Measurements from ENCODE around the gene TTC33.
"Not testable (repeated sequence)": the region's sequence is repeated elsewhere in the genome, so short reads cannot be mapped to it uniquely, and the experiment has no call there.

The TTC33 gene

DNA sequence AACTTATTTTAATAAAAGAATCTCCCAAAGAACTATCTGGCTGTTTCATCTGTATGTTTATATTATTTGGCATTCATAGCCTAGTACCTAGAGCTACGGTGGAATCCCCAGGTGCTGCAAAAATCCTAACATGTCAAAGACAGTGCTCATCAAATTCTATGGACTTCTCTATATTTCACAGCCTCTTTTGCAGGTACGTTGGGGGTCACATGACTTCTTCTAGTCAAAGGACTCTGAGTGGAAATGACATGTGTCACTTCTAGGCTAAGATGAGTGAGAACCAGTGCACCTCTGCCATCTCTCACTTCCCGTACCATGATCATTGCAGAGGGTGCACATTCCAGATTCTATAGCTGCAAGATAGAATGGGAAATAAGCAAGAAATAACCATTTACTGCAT is 148.6 kb downstream of the TTC33 start:
- no peak for DNase-seq (ENCODE audit: low spot score)

DNA sequence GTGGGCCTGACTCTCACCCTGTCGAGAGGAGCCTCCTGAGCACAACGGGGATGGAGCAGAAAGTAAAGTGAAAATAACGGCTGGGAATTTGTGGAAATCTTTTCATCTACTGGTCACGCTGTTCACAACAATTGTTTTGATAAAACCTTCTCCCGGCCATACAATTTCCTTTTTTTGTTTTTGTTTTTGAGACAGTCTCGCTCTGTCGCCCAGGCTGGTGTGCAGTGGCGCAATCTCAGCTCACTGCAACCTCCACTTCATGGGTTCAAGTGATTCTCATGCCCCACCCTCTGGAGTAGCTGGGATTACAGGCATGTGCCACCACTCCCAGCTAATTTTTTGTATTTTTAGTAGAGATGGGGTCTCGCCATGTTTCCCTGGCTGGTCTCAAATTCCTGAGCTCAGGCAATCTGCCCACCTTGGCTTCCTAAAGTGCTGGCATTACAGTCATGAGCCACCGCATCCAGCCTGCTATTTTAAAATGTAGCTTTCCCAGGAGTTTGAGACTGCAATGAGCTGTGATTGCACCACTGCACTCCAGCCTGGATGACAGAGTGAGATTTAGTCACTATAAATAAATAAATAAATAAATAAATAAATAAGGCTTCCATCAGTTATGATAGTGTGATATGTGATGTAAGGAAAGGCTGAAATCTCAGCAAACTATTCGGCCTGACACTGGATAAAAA is 149.5 kb downstream of the TTC33 start:
- DNase-seq (ENCODE audit: low spot score), result no peak

DNA sequence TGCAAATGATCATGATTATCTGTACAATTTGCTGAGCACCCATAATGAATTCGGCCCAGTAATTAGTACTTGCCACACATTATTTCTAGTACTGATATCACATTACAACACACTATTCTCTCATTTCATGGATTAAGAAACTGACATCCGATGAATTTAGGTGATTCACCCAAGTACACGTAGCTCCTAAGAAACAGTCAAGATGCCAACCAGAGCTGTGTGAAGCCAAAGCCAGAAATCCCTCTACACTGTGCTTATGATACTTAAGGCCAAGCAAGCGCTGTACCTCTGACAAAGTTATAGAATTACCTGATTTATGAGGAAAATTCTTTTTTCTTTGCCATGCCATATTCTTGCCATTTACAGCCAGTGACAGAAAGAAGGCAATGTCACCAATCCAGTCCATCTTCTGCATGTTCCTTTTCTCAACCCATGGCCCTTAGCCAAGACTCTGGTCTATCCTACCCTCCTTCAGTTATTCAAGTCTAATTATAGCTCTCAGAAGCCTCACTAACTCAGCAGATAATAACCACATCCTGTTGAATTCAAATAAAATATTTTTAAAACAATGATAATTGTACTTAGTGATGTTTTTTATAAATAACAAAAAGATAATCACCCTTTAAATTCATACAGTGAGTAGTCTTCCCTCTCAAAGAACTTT is 150.3 kb downstream of the TTC33 start:
- no peak for DNase-seq (ENCODE audit: low spot score)

DNA sequence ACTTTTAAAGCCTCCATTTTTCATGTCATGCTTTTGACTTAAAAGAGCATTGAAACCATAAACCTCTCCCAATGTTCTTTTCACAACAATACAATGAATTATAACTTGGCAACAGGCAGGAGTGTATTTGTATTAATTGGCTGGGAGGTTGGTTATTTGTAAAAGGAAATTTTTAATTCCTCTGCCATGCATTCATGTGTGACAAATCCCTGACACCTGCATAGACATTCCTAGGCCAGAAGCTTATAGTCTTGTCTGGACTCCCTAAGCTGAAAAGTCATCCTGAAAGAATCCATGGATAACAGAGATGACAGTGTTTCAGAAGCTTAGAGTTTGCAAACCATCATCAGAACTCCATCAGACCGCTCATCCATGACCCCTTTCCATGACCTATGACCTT is 152.4 kb downstream of the TTC33 start:
- DNase-seq (ENCODE audit: low spot score), result no peak

DNA sequence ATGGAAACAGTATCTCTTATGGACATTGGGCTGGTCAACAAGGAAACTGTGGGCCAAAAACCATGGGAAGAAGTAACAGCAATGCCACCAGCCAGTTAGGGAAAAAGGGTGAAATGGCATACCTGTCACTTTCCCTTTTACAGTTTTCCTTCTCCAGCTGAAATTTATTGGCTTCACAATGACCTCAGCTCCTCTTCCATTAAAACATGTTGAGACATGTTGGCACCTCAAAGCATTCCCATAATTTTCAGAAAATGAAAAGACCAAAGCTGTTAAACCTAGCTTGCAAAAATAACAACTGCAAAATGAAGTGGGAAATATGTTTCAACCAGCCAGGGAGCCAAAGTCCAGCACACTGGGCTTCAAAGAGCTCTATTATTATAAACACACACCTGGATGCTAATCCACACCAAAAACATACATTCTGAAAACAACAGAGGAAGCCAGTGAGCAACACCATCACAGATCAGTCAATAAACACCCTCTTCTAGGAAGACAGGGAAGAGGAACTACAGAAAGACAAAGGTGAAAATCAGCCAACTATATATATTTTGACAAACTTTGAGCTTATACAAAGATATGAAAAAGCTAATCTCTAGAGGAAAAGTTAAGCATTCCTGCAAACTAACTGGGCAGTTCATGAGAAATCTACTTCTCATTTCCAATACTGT is 154.4 kb downstream of the TTC33 start:
- DNase-seq (ENCODE audit: low spot score), result no peak

DNA sequence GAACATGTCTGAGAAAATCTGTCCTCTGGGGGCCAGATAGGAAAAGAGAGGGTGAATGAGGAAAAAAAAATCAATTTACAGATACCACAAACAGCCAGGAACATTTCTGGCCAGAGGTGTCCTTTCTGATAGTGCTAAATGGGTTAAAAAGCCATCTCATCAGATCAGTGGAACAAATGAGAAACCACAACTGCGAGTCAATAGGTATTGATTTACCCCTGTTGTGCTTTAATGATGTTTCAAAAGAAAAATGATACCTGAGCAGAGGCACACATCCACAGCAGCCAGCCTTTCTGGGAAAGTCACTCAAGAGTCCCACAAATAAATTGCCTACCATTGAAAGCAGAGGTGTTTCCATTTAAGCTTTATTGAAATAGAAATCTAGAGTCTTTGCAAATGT is 155.4 kb downstream of the TTC33 start:
- DNase-seq (ENCODE audit: low spot score), result no peak

DNA sequence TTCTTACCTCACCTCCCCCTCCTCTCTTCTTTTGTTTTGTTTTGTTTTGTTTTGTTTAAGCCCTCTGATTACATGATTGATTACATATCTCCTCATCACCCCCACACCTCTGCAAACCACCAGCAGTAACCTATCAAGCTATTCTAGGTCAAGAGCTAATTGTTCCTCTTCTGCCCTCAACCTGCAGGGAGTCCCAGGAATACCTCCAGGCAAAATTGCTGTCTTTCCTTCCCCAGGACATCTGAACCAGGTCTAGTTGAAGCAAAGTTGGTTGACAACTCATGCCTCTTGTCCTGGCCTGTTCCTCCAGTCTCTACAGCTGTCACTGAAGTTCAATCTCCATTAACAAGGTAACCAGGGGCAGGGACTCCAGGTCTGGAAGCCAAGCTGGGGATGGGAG is 156.1 kb downstream of the TTC33 start:
- no peak for DNase-seq (ENCODE audit: low spot score)

DNA sequence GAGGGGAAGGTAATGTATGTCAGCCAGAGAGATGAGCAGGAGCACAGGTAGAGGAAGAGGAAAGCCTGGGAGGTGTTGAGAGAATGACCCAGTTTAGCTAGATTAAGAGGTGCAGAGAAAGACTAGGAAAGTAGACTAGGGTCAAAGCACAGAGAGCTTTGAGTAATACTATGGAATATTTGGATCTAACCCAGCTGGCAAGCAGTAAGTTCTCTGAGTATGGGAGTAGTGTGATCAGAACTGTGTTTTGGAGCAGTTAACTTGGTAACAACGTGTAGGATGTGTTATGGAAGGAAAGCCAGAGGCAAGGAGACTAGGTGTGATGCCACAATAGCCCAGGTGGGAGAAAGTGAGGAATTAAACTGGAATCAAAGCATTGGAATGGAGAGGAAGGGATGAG is 160.9 kb downstream of the TTC33 start:
- DNase-seq (ENCODE audit: low spot score), result no peak

DNA sequence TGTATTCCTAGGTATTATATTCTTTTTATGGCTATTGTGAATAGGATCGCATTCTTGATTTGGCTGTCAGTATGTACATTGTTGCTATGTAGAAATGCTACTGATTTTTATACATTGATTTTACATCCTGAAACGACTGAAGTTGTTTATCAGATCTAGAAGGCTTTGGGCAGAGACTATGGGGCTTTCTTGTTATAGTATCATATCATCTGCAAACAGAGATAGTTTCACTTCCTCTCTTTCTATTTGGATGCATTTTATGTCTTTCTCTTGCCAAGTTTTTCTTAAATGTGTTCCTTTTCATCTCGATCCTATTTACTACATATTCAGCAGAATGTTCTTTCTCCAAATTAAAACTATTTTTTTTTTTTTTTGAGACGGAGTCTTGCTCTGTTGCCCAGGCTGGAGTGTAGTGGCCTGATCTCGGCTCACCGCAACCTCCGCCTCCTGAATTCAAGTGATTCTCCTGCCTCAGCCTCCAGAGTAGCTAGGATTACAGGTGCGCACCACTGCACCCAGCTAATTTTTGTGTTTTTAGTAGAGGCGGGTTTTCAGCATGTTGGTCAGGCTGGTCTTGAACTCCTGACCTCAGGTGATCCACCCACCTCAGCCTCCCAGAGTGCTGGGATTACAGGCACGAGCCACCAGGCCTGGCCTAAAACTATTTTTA is 163.9 kb downstream of the TTC33 start:
- not testable (repeated sequence) for DNase-seq (ENCODE audit: low spot score)

DNA sequence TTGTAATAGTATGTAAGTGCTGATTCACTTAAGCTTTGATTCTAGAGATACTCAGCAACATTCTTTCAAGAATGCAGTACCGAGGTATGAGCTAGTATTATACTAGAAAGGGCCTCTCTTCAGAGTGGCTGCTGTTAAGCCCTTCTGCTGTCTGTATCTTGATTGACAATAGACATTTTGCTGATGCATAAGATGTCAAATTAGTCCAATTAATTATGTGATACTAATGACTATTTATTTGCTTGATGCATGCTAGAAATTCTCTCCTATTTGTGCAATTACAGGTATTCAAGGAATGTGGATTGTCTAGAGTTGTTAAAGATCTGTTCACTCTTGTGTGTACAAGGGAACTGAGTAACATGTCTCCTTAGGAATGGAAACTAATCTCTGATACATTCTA is 168.4 kb downstream of the TTC33 start:
- no peak for DNase-seq (ENCODE audit: low spot score)

DNA sequence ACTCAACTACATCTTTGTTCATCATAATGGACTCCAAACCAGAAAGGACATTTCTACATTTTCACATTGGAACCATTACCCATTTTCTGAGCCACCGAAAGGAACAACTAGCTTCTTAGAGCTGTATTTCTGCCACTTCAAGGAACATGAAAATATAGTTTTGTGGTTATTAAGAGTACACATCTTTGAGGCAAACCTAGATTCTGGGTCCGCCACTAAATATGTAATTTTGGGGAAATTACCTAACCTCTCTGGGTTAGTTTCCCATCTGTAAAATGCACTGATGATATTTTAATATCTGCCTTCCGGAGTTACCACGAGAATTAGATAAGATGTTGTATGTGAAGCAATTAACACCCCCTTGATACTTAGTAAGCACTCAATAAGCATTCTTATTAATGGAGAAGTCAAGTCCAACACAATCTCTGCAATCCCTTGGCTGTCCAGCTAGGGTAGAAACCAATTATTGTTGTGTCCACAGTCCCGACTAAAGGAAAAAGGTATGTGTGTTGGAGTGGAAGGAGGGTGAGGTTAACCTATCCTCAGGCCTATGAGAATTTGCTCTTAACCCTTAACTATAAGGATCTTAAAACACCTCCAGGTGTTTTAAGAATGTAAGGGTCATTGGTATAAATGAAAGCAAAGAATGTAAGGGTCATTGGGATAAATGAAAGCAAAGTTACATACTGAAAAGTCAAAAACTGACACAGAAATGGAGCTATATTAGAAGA is 170.1 kb downstream of the TTC33 start:
- no peak for DNase-seq (ENCODE audit: low spot score)

DNA sequence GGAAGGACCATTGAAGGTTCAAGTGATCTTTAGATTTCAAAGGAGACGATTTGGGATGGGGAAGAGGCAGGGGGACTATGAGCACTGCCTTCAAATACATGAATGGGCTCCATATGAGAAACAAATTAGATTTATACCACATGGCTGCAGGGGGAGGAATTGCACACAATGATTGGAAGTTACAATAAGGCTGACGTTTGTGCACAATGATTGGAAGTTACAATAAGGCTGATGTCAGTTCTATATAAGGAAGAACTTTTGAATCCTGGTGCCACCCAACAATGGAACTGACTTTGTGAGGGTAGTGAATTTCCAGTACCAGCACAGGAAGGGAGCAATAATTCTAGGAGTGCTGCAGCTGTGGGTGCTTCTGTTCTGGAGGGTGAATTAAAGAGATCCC is 171.7 kb downstream of the TTC33 start:
- DNase-seq (ENCODE audit: low spot score), result no peak

DNA sequence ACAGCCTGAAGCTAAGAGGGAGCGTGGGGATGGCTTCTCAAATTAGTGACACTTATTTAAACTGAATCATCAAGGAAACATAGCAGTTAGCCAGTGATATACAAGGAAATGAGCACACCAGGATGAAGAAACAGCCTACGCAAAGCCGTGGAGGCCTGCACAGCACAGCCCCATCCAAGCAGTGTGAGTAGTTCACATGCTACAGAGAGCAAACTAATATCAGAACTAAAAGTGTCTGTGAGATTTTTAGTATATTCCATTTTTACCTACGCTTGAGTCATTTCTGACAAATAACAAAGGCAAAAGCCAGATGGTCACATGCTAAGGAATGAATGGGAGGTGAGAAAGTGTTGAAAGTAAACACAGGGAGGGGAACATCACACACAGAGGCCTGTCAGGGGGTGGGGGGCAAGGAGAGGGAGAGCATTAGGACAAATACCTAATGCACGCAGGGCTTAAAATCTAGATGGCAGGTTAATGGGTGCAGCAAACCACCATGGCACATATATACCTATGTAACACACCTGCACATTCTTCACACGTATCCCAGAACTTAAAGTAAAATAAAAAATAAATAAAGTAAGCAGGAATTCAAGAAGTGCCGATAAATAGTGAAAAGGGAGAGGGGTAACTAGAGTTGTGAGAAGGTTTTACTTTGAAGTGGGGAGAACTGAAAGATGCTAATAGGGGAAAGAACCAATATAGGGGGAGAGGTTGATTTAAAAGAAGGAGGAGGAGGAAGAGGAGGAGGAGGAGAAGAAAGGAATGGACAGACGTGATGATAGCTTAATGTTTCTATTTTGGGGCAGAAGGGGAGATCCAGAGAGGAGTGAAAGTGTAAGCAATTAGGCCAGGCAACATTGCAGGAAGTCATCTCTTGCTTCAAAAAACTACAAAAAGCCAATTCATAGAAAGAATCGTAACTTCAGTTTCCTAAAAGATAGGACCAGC is 177.0 kb downstream of the TTC33 start:
- no peak for DNase-seq (ENCODE audit: low spot score)

DNA sequence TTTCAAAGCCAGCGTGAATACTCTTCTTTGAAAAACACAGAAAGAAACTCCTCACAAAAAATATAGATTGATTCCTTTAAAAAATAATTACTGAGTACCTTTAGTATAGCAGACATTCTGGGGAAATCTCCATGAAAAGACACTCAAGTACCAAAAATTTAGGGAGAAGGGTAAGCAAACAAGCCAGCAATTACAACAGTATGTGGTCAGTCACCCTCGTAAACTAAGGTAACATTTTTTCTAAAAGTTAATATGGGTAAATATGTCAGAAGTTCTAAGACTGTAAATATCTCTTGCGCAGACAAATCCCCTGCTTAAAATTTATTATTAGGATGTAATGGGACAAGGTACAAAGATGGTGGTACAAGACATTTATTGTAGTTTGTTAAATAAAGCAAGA is 178.0 kb downstream of the TTC33 start:
- no peak for DNase-seq (ENCODE audit: low spot score)

DNA sequence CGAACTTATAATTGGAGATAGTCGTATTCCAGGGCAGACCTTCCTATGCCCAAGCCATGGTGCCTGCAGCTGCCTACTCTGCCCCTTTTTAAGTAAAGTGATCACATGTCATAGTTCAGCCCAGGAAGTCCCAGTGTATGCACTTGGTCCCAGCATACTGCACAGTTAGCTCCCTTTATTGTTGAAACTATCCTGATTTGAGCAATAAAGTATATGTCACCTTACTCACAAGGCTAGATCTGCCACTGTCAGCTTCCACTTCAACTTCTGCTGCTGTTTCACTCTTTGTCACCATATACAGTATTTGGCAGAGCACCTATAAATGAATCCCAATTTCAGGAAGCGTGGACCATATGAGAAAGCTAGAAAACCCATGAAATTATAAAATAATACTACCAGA is 179.8 kb downstream of the TTC33 start:
- DNase-seq (ENCODE audit: low spot score), result no peak

DNA sequence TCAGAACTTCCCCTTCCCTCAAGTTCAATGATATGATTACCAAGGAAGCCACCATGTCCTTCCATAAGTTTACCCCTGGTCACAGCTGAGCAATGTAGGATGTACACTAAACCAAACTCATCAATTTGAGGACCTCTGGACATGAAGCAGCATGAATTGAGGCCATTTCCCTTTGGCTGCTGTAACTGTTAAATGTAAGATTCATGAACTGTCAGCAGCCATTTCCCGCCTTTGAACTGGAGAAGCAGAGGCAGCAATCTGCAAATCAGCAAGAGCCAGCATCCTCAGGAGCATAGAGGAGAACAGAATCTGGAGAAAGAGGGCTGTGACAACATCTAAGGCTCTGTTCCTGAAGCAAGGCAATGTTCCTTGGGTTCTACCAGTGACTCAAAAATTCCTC is 180.3 kb downstream of the TTC33 start:
- DNase-seq (ENCODE audit: low spot score), result no peak

DNA sequence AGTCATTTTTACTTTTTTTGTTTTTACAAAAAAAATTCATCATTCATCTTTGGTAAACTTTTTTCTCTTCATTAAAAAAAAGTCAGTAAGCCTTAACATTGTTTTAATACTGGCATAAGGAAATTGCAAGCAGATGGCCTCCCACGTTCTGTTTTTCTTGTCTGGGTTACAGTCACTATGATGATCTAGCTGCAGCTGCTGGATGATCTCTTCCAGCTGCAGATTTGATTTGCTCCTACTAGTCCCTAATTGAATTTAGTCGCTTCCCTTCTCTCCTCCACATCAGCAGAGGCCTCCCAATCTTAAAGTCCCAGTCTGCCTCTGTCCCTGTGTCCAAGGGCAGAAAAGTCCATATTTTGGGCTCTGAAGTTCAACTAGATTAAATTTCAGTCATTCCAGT is 182.8 kb downstream of the TTC33 start:
- no peak for DNase-seq (ENCODE audit: low spot score)

DNA sequence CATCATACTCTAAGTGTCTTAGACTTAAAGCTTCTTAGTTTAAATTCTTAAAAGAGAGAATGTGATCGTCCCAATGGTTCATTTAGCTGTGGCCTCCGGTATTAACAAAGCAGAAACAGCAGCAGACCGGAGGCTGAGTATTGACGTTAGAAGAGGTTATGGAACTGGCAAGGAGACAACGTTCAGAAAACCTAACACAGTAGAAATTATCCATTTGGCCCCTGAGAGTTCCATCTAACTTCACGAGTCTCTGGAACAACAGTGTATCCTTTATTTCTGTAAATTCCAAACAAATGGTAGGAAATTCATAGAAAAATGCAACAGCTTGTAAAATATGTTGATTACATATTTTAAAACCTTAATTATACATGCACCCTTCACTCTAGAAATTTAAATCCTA is 183.4 kb downstream of the TTC33 start:
- DNase-seq (ENCODE audit: low spot score), result no peak

DNA sequence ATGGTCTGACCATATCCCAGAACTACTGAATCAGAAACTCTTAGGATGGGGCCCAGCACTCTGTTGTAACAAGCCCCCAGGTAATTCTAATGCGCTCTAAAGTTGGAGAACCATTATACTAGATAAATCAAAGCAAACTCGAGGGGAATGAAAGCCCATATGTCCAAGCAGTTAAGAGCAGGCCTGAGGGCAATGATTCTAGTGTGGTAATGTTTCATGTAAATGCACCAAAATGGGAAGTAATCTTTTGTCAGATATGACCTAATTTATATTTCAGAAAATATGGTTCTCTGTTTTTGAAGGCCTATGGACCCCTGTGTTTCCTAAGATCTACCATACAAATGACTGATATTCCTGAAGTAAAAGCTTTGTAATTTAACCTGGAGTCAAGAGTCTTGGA is 184.0 kb downstream of the TTC33 start:
- DNase-seq (ENCODE audit: low spot score), result no peak

DNA sequence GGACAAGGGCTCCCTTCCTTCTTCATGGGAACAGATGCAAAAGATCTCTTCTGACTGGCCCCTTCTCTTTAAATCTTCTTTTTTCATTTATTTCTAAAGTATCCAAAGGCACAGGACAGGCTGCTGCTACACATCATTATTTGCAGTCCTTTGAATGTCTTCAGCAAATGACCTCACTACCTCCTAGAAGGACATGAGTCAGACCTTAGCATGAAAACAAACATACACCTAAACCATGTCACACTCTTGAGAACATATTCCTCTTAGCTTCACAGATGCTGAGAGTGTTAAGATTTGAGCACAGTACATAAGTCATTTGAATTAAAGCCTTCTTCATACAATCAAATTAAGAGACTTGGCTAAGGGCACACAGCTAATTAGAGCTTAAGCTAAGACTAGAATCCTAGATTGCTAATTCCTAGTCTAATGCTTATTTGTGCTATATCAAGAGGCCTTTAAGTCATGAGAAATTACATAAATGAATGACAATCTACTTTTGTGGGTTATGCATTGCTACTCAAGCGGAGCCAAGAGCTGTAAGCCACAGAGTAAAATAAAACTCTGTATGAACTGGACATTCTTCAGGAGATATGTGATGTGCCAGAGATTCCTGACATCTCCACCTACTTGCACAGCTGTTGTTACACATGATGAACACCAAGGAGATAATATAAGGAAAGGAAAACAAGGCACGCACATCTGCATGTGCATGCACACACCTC is 185.2 kb downstream of the TTC33 start:
- no peak for DNase-seq (ENCODE audit: low spot score)
